Stimulated activated CD8-positive, alpha-beta memory T cell treated with anti-CD3 and anti-CD28 coated beads, Interleukin-7, amount 100 ng/mL, for 24 hours (primary cell): Measurements from ENCODE around the gene AOPEP.
"Not testable (repeated sequence)": the region's sequence is repeated elsewhere in the genome, so short reads cannot be mapped to it uniquely, and the experiment has no call there.

Experiments used
- DNase-seq: peaks from one replicate; pipeline ENCODE4 v3.0.0-alpha.2; 2020; ENCODE audit warnings: low read depth

AOPEP gene

GRCh38 chr9:94817291-94818177, 91.0 kb downstream of the AOPEP start:
- no peak for DNase-seq

- no peak for DNase-seq
Measured at GRCh38 chr9:94818178-94818541, 91.7 kb downstream of the AOPEP start.

- no peak for DNase-seq
Measured at GRCh38 chr9:94819161-94819687, 92.7 kb downstream of the AOPEP start.

DNA sequence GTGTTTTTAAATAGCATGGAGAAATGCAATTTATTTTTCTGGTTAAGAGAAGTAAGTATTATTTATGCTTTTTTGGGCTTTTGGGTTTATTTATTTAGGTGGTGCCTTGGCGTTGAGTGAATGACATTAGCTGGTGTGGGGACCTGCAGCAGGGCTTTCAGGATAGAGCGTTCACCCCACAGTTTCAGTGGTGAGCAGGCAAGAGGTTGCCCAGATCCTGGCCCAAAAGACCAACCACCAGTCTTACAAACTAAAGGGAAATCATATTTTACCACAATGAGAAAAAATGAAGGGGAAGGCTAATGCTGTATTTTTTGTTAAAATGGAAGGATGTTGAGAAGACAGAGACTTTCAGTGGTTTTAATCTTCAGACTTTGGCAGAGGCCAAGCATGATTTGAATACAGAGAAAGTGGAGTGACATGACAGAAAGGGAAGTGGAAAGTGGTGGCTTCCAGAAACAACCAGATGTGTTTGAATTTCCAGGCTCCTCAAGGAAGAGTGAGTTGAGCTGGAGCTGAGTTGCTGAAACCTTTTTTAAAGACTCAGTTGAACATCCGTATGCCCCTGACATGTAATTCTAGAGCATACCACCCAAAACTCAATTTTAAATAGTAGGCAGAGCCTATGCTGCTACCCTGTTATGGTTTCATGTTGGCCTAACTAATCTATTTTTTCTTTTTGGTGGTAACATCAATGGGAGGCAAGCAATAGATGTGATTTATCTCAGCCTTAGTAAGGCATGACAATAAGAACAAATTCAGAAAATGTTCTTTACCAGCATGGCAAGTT, 94.8 kb downstream of the AOPEP start:
- no peak for DNase-seq

DNA sequence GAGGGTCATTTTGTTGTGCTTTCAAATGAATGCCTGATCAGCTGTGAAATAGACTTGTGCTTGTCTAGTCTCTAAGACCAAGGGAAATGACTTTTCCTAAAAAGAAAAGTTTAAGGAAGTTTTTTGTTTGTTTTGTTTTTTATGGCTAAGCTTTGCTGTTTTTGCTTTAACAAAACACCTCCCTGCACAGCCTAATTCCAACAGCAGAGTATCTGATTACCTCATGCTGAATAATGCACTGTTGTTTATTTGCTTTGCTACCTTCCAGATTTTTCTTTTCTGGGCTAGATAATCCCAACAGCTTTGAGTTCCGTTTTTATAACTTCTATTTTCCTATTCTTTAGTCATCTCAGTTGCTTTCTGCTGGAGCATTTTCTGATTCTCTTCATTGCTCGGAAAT, 95.8 kb downstream of the AOPEP start:
- no peak for DNase-seq

DNA sequence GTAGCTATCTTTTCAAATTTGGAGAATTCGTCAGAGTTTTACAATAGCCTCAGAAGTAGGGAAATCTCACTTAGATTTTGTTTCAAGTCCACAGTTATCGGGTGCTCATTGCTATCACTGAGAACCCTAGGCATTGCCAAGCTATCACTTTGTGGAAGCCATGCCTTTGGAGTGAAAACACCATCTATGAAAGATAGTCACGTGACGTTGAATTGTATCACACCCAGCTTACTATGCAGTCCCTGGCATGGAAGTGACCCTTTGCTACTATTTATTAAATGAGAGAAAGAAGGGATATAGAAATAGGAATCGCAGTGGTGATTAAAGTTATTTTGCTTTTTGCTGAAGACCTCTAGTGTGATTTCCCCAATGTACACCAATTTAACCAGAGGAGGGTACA, 97.2 kb downstream of the AOPEP start:
- no peak for DNase-seq

- DNase-seq: no peak
Measured at GRCh38 chr9:94824411-94824810, 97.9 kb downstream of the AOPEP start.

GRCh38 chr9:94824913-94825610, 98.6 kb downstream of the AOPEP start:
- no peak for DNase-seq

DNA sequence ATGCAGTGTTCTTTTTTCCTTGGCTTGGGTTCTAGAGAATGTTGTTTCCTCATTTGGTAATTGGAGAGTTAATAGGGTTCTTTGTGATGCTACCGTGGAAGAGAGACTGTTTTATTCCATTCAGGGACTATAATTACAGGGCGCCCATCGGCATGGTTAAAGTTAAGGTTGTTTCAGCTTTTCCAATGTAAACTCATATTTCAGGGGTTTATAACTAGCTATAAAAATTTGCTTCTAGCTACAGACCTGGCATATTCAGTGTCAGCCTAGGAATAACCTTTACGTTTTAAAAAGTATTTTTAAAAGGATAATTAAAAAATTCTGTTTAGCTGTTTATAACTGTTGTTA, 99.1 kb downstream of the AOPEP start:
- no peak for DNase-seq

- no peak for DNase-seq
Measured at GRCh38 chr9:94826044-94826443, 99.5 kb downstream of the AOPEP start.

DNA sequence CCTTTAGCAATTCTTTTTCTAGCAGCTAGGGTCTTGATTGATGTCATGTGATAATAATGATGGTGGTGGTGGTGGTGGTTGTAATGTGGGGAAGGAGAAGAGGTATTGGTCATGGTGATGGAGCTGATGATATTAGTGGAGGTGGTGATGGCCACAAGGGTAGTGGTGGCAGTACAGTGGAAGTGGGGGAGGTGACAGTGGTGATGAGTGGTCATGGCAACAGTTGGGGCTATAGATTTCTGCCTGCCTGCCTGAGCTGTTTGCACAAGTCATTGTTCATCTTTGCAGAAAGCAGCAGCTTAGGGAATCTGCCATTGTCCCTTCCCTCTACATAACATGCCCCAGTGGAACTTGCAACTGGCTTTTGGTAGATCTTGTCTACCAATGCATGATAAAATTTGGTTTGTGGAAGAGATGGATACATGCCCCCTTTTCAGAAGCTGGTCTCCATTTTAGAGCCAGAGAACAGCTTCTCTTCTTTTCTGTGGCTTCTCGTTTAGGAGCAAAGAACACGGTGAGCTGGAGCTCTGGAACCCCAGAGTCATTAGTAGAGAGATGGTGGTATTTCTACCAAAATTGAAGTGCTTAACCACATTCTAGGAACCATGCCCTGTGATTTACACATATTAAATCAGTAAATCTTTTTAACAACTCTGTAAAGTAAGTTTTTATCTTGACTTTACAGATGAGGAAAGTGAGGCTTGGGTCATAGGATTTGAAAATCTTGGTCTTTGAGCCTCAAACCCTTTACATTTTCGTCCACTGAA, 100.3 kb downstream of the AOPEP start:
- DNase-seq: no peak

GRCh38 chr9:94827584-94828304, 101.2 kb downstream of the AOPEP start:
- DNase-seq: no peak

GRCh38 chr9:94829380-94830070, 103.0 kb downstream of the AOPEP start:
- DNase-seq: no peak

DNA sequence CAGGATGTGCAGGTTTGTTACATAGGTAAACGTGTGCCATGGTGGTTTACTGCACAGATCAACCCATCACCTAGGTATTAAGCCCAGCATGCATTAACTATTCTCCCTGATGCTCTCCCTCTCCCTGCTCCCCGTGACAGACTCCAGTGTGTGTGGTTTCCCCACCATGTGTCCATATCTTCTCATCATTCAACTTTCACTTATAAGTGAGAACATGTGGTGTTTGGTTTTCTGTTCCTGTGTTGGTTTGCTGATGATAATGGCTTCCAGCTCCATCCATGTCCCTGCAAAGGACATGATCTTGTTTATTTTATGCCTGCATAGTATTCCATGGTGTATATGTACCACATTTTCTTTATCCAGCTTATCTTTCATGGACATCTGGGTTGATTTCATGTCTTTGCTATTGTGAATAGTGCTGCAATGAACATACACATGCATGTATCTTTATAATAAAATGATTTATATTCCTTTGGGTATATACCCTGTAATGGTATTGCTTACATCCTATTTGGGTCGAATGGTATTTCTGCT, 103.6 kb downstream of the AOPEP start:
- DNase-seq: not testable (repeated sequence)

GRCh38 chr9:94833802-94834201, 107.3 kb downstream of the AOPEP start:
- DNase-seq: no peak

GRCh38 chr9:94837404-94837803, 110.9 kb downstream of the AOPEP start:
- no peak for DNase-seq

GRCh38 chr9:94839398-94839797, 112.9 kb downstream of the AOPEP start:
- DNase-seq: no peak

GRCh38 chr9:94840738-94841137, 114.2 kb downstream of the AOPEP start:
- DNase-seq: no peak

- DNase-seq: no peak
Measured at GRCh38 chr9:94843134-94843533, 116.6 kb downstream of the AOPEP start.

DNA sequence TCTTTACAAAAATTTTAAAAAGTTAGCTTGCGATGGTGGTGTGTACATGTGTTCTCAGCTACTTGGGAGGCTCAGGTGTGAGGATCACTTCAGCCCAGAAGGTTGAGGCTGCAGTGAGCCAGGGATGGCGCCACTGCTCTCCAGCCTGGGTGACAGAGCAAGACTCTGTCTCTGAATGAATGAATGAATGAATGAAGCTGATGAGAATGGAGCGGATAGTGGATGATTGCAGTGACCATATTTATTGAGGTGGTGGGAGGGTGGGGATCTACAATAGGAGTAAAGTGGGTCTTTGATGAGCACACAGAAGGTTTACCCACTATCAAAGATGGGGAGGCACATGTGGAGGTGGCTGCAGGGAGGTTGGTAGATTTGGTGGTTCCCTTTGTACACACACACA, 120.2 kb downstream of the AOPEP start:
- no peak for DNase-seq
